Left ventricle myocardium superior (tissue), 1 donor: Measurements from ENCODE around the gene STXBP1. TPM values are rescaled to one million over a fixed set of nuclear protein-coding genes. Genes with fewer than 3 reads are reported as not detected.

ENCODE experiments used
- ATAC-seq: fragments of 200-7000 bp; cut with Tn5 transposase; one replicate; pipeline ENCODE4 v1.9.1; 2020; ENCODE audit warnings: mild to moderate bottlenecking, moderate library complexity
- DNase-seq: peaks from one replicate; pipeline ENCODE4 v3.0.0-alpha.2; 2020
- intact Hi-C: fragments of 100-400 bp; cut with micrococcal nuclease; formaldehyde crosslinking; loops from one replicate; pipeline ENCODE4 v1.11.0; 2022
- total RNA-seq: library from RNA; stranded (reverse); fragmentation: NEBNext Ultra II Directional; extraction: Animal tissue kit (Norgen Biotek cat#: 25700); gene quantifications from one replicate; pipeline ENCODE4 v1.2.1, GENCODE V29; 2021
- donor health status: DM: no; HTN: yes; CAD: no; lungs with severe emphysema.

STXBP1 gene
- total RNA-seq, 1 donor from 2014 or later, result 49.4 TPM

DNA sequence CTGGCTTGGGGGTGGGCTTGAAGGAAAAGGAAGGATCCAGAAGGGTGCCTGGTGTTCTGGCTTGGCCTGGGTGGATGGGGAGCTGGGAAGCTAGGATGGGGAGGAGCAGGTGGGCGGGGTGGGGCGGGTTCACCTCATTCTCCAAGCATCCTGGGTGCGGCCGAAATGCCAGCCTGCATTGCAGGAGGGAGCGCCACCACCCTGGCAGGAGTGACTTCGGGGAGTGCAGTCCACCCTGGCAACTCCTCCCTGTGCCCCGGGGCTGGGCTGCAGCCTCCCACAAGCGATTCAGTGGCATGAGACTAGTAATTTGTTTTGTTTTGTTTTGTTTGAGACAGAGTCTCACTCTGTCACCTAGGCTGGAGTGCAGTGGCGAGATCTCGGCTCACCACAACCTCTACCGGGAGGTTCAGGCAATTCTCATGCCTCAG, 109.3 kb downstream of the STXBP1 start:
- ATAC-seq, result no peak
- no peak for DNase-seq
- intact Hi-C loops, result no loop called here

GRCh38 chr9:127722055-127722745, 110.1 kb downstream of the STXBP1 start:
- no peak for DNase-seq
- ATAC-seq, result no peak

DNA sequence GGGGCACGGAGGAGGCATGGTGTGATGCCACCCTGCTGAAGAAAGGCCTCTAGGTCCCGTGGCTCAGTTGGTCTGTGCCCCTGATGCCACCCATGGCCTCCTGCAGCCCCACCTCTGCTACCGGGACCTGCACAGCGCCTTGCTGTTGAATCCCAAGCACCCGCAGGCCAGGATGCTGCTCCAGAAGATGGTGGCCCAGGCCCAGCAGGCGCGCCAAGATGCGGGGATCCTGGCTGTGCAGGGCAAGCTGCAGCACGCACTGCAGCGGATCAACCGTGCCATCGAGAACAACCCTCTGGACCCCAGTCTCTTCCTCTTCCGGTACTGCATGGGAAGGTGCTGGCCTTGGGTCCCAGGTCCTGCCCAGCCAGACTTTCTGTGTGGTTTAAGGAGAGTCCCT, 110.9 kb downstream of the STXBP1 start:
- no peak for ATAC-seq
- no peak for DNase-seq
- intact Hi-C loops, result no loop called here

More at GRCh38 chr9:127722055-127722745, 110.1 kb downstream of the STXBP1 start:
- intact Hi-C loops, result no loop called here

DNA sequence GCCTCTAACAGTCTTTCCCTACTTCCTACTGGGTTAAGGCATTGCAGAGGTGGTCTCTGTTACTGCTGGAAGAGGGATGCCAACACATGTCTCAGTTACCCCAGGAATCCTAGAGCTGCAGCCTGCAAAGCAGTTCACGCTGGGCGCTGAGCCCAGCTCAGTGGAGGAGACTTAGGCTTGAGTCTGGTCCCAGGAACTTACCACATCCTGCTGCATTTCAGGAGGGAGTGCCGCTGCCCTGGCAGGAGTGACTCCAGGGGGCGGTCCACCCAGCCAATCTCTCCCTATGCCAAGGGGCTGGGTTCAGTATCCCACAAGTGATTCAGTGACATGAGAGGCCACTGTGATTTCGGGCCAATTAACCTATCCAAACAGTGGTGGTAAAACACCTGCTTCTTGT, 111.4 kb downstream of the STXBP1 start:
- DNase-seq (no peak), ATAC-seq (no peak)
- intact Hi-C loops, result no loop called here

DNA sequence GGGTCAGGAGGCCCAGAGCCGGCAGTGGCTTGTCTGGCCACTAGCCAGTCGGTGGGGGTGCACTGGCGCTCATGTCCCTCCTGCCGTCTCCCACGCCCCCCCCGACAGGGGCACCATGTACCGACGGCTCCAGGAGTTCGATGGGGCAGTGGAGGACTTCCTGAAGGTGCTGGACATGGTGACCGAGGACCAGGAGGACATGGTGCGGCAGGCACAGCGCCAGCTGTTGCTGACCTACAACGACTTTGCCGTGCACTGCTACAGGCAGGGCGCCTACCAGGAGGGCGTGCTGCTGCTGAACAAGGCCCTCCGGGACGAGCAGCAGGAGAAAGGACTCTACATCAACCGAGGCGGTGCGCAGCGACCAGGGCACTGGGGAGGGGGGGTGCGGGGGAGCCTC, 111.9 kb downstream of the STXBP1 start:
- peak; percentile 57 for ATAC-seq
- DNase-seq, result peak; percentile 73
- intact Hi-C loops, result no loop called here

DNA sequence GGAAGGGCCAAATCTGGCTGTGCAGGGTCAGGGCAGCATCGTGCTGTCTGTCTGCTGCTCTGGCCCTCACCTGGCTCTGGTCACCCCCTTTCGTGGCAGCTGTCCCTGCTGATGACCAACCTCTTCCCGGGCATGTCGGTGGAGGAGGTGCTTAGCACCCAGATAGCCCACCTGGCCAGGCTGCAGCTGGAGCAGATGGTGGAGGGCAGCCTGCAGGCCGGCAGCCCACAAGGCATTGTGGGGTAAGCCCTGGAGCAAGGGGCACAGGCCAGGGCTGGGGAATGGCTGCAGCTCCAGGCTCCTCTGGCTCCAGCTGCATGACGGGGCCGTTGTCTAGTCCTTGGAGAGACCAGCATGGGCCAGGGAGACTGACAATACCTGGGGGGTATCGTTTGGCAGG, 114.8 kb downstream of the STXBP1 start:
- no peak for DNase-seq
- intact Hi-C loops, result no loop called here
- ATAC-seq, result no peak

DNA sequence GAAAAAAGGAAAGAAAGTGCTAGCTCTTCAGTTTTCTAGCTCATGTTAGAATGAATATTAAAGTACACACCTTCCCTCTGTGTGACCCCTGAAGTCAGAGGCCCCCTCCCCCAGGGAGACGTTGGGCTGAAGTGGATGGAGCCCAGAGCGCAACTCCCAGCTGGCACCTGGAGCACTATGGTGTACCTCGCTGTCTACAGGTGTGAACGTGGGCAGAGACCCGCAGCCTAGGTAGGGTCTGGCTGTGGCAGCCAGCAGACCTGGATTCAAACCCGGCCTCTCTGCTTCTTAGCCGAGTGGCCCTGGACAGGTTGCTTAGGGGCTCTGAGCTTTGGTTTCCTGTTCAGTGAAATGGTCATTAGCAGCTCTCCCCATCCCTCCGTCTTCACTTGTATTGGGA, 116.7 kb downstream of the STXBP1 start:
- intact Hi-C loops, result no loop called here
- ATAC-seq (no peak), DNase-seq (no peak)

- ATAC-seq, result no peak
- DNase-seq, result no peak
- intact Hi-C loops, result loop anchor here (10.0 kb wide), 1 partner anchor 135 kb away; no protein-coding TSS in a partner anchor
Measured at GRCh38 chr9:127729522-127730256, 117.6 kb downstream of the STXBP1 start.

DNA sequence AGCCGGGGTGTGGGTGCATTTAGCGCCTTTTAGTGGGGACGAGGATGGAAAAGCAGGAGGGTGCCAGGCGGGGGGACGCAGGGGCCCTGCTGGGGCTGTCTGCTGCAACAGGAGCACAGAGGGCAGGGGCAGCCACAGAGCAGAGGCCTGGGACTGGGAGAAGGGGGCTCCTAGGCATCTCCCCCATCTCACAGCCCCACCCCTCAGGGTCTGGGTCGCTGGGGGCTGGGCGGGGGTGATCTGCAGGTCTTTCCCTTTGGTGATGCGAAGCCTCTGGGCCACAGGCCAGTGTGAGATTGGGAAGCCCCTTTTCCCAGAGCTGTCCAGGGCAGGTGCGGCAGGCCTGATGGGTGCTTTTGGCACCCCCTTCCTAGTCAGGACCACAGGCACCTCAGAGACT, 118.2 kb downstream of the STXBP1 start:
- intact Hi-C loops, result loop anchor here (10.0 kb wide), 1 partner anchor 135 kb away; no protein-coding TSS in a partner anchor
- no peak for DNase-seq
- ATAC-seq, result no peak

DNA sequence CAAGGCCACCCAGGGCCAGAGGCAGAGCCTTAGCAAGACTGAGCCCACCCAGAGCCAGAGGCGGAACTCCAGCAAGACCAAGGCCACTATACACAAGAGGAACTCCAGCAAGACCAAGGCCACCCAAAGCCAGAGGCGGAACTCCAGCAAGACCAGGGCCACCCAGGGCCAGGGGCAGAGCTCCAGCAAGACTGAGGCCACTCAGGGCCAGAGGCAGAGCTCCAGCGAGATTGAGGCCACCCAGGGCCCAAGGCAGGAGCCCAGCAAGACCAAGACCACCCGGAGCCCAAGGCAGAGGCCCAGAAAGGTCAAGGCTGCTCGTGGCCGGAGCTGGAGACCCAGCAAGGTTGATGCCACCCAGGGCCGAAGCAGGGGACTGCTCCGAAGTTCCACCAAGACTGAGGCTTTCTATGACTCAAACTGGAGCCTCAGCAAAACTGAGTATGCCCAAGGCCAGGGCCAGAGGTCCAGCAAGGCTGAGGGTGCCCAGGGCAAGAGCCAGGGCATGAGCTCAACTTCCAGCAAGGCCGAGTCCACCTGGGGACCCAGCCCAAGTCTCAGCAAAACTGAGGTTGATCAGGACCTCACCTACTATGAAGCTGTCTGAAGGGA, 118.8 kb downstream of the STXBP1 start:
- ATAC-seq, result no peak
- intact Hi-C loops, result loop anchor here (10.0 kb wide), 1 partner anchor 136 kb away; no protein-coding TSS in a partner anchor
- DNase-seq, result no peak

DNA sequence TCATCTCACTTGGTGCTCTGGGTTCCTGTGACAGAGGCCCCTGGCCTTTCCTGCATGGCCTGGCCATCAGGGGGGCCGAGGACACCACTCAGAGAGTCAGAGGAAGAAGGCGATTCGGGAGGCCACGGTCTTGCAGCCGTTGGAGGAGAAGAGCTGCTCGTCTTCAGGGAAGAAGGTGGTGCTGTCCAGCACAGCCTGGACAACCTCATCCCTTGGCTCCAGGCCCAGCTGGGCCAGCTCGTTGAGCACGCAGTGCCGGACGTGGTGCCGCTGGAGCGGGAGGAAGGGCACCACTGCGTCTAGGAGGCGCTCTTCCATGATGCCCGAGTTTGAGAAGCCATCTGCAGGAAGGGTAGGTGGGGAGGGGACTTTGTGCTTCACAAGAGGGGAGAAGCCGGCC, 119.9 kb downstream of the STXBP1 start:
- DNase-seq (no peak), ATAC-seq (no peak)
- intact Hi-C loops, result loop anchor here (10.0 kb wide), 1 partner anchor 137 kb away; no protein-coding TSS in a partner anchor

- ATAC-seq (no peak), DNase-seq (no peak)
- intact Hi-C loops, result loop anchor here (10.0 kb wide), 1 partner anchor 138 kb away; no protein-coding TSS in a partner anchor
Measured at GRCh38 chr9:127732444-127732843, 120.4 kb downstream of the STXBP1 start.

DNA sequence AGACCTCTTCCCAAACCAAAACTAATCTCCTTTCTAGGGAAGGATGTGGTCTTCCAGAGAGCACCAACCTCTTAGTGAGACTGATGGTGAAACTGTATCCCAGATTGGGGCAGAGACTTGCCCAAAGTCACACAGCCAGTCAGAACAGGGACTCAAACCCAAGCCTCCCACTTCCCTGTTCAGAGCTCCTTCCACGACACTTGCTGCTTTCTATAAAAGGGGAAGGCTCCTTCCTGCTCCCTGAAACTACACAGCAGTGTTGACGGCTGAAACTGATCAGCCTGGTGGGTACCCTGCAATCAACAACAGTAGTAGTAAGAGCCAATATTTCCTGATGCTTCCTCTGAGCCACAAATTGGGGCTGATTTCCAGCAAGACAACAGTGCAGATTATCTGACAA, 121.5 kb downstream of the STXBP1 start:
- intact Hi-C loops, result loop anchor here (10.0 kb wide), 1 partner anchor 139 kb away; no protein-coding TSS in a partner anchor

GRCh38 chr9:127734247-127734746, 122.2 kb downstream of the STXBP1 start:
- no peak for ATAC-seq
- intact Hi-C loops, result loop anchor here (10.0 kb wide), 1 partner anchor 139 kb away; no protein-coding TSS in a partner anchor

More for the DNA sequence above, 121.5 kb downstream of the STXBP1 start:
- ATAC-seq (no peak), DNase-seq (no peak)

GRCh38 chr9:127734747-127735529, 122.9 kb downstream of the STXBP1 start, which contains the start of gene TOR2A:
Gene TOR2A, minus strand, starts transcription at chr9:127735294. Its CDS starts 24 bp downstream, at chr9:127735270.
- DNase-seq (peak; percentile 98), ATAC-seq (peak; percentile 96)
- intact Hi-C loops, result loop anchor here (5.0 to 10.0 kb wide), 2 partner anchors 47 to 140 kb away; no protein-coding TSS in a partner anchor

More at GRCh38 chr9:127734247-127734746, 122.2 kb downstream of the STXBP1 start:
- no peak for DNase-seq

DNA sequence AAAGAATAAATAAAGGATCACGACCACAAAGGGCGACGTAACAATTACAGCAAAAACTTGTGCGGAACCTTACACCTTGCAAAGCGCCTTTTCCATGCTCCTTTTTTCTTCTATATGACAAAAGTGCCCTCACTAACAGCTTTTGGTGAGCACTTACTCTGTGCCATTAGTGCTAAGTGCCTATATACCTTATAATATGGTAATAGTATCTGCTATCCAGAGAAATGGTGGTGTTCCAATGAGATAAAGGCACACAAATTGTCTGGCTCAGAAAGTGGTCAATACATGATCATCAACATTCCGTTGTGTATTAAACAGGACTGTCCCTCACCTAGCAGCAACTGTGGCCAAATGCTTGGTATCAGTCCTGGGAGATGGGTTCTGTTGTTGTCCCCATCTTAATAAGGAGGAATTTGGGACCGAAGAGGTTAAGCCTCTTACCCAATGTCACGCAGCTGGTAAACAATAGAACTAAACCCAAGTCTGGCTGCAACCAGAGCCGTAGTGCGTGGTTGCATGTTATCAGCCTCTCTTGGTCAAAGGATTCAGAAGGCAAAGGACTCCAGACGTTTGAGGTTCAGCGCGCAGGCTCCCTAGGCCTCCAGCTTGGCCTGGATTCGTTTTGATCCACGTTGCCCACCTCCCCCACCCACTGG, 123.6 kb downstream of the STXBP1 start:
- intact Hi-C loops, result loop anchor here (5.0 to 10.0 kb wide), 2 partner anchors 47 to 141 kb away; no protein-coding TSS in a partner anchor
- DNase-seq, result no peak
- no peak for ATAC-seq

DNA sequence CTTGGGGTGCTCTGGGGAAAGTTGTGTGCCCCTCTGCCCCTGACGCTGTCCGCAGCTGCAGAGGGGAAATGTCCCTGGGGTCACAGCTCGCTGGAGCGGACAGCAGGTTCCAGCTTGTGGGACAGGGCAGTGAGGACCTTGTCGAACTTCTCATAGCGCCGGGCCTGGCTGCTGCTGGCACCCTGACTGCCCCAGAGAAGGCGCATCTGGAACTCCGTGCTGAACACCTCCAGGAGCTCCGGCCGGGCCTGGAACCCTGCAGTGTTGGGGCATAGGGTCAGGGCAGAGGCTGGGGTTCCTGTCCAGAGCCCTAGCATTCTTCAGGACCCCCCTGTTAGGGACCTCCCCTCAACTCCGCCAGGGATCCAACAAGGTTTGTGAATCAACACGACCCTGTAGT, 126.6 kb downstream of the STXBP1 start:
- DNase-seq (no peak), ATAC-seq (no peak)
- intact Hi-C loops, result loop anchor here (5.0 to 10.0 kb wide), 2 partner anchors 44 to 144 kb away; no protein-coding TSS in a partner anchor
